Right lung (tissue), 5 donors: ENCODE results near the gene HSD11B2. TPM values are rescaled to one million over a fixed set of nuclear protein-coding genes. Genes with fewer than 3 reads are reported as not detected.

ENCODE experiments used
- DNase-seq, 2 donors: peaks; one replicate each; pipeline ENCODE4 v3.0.0-alpha.2; 2013
- polyA plus RNA-seq, 5 donors: library from polyadenylated mRNA; unstranded; fragments of 120-200 nt; gene quantifications; one replicate each; pipeline versions ENCODE4 v1.2.1 to v1.2.3, GENCODE V29; 2013; ENCODE audit warnings: inconsistent platforms in 1 of 5, low replicate concordance in 1 of 5; ENCODE audit not compliant: insufficient read length in 5 of 5, insufficient read depth in 1 of 5

The HSD11B2 gene
- polyA plus RNA-seq, 5 donors, result 31.9 to 86.2 (median 58.9) TPM

- no peak for DNase-seq
These were observed 1.0 kb downstream of the HSD11B2 start for GRCh38 chr16:67431775-67432505.

- no peak for DNase-seq
These were observed 1.6 kb downstream of the HSD11B2 start for GRCh38 chr16:67432506-67432890.

- no peak for DNase-seq
These were observed 2.3 kb downstream of the HSD11B2 start for GRCh38 chr16:67433131-67433719.

GRCh38 chr16:67435758-67436164 is 4.8 kb downstream of the HSD11B2 start:
- DNase-seq, result no peak

GRCh38 chr16:67436640-67437193 is 5.8 kb downstream of the HSD11B2 start:
- DNase-seq, result no peak

GRCh38 chr16:67437513-67437912 is 6.6 kb downstream of the HSD11B2 start:
- DNase-seq, result no peak

- no peak for DNase-seq
These were observed 7.3 kb downstream of the HSD11B2 start for GRCh38 chr16:67438098-67438791.

- no peak for DNase-seq
These were observed 8.0 kb downstream of the HSD11B2 start for GRCh38 chr16:67438824-67439393.

GRCh38 chr16:67441271-67441753 is 10.4 kb downstream of the HSD11B2 start:
- peak; percentile 72 to 73 for DNase-seq

GRCh38 chr16:67441907-67442306 is 11.0 kb downstream of the HSD11B2 start:
- DNase-seq, result peak in 1 of 2 donors; percentile 56

- no peak for DNase-seq
These were observed 11.8 kb downstream of the HSD11B2 start for GRCh38 chr16:67442581-67443255.

- peak in 1 of 2 donors; percentile 52 for DNase-seq
These were observed 12.3 kb downstream of the HSD11B2 start for GRCh38 chr16:67443265-67443664.

GRCh38 chr16:67444259-67445125 is 13.6 kb downstream of the HSD11B2 start:
- DNase-seq, result no peak

GRCh38 chr16:67445126-67445426 is 14.2 kb downstream of the HSD11B2 start:
- no peak for DNase-seq

GRCh38 chr16:67445441-67445912 is 14.6 kb downstream of the HSD11B2 start:
- DNase-seq, result no peak

- DNase-seq, result peak; percentile 81 to 82
These were observed 15.3 kb downstream of the HSD11B2 start for GRCh38 chr16:67445913-67446907.

GRCh38 chr16:67446968-67447507 is 16.1 kb downstream of the HSD11B2 start:
- DNase-seq, result no peak

- DNase-seq, result peak; percentile 81 to 82
These were observed 16.7 kb downstream of the HSD11B2 start for GRCh38 chr16:67447508-67448076.

- no peak for DNase-seq
These were observed 17.7 kb downstream of the HSD11B2 start for GRCh38 chr16:67448580-67448979.
